Activated naive CD8-positive, alpha-beta T cell (primary cell): ENCODE results near the gene VILL.
"Not testable (repeated sequence)": the region's sequence is repeated elsewhere in the genome, so short reads cannot be mapped to it uniquely, and the experiment has no call there.

Source experiments
- H3K27ac Mint-ChIP-seq: one replicate; pipeline ENCODE4 v1.8.0; 2021; ENCODE audit warnings: mixed read lengths
- H3K27me3 Mint-ChIP-seq: one replicate; pipeline ENCODE4 v1.8.0; 2021; ENCODE audit warnings: mixed read lengths
- H3K36me3 Mint-ChIP-seq: one replicate; pipeline ENCODE4 v1.8.0; 2021; ENCODE audit warnings: mixed read lengths
- H3K4me1 Mint-ChIP-seq: one replicate; pipeline ENCODE4 v1.8.0; 2021; ENCODE audit warnings: low read depth, mixed read lengths
- H3K4me3 Mint-ChIP-seq: one replicate; pipeline ENCODE4 v1.8.0; 2021; ENCODE audit warnings: mild to moderate bottlenecking, mixed read lengths
- H3K9me3 Mint-ChIP-seq: one replicate; pipeline ENCODE4 v1.8.0; 2021; ENCODE audit warnings: low read depth, mixed read lengths

The VILL gene

DNA sequence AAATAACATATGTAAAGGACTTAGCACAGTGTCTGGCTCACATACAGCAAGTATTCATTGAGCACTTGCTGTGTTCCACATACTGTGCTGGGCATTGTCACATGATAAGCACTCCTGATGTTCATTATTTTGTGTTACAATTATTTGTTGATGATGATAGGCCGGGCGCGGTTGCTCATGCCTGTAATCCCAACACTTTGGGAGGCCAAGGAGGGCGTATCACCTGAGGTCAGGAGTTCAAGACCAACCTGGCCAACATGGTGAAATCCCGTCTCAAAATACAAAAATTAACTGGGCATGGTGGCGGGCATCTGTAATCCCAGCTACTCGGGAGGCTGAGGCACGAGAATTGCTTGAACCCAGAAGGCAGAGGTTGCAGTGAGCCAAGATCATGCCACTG is 18.5 kb upstream of the VILL start:
- not testable (repeated sequence) for H3K27ac Mint-ChIP-seq, H3K4me3 Mint-ChIP-seq, H3K36me3 Mint-ChIP-seq, H3K27me3 Mint-ChIP-seq, H3K9me3 Mint-ChIP-seq, H3K4me1 Mint-ChIP-seq

DNA sequence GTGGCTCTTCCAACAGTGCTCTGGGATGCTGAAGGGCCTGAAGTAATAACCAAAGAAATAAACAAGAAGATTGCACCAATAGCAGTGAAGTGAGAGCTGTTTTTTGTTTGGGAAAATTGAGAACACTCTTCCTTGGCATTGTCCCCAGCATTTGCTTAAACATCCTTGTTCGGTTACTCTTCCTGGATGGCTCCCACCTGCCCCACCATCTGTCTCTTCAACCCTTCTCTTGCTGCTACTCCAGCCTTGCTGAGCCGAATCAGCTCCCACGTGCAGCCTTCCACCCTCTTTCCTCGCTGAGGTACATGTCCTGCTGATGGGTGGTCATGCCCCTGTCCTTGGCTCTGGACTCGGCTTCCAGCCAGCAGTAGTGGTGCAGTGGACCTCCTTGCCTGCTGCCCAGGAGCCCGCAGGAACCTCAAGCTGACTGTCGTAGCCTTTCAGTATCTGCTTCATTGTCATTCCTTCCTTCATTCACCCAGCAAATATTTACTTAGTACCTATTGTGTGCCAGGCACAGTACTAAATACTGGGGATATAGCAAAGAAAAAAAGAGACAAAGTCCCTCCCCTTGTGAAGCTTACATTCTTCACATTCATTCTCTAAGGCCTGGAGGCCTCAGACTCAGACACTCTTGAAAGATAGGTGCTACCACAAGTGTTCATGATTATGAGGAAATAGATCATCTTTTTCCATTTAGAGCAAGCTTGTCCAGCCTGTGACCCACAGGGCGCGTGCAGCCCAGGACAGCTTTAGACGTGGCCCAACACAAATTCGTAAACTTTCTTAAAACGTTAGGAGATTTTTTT is 17.1 kb upstream of the VILL start:
- no peak overlapping the region for H3K4me3 Mint-ChIP-seq

DNA sequence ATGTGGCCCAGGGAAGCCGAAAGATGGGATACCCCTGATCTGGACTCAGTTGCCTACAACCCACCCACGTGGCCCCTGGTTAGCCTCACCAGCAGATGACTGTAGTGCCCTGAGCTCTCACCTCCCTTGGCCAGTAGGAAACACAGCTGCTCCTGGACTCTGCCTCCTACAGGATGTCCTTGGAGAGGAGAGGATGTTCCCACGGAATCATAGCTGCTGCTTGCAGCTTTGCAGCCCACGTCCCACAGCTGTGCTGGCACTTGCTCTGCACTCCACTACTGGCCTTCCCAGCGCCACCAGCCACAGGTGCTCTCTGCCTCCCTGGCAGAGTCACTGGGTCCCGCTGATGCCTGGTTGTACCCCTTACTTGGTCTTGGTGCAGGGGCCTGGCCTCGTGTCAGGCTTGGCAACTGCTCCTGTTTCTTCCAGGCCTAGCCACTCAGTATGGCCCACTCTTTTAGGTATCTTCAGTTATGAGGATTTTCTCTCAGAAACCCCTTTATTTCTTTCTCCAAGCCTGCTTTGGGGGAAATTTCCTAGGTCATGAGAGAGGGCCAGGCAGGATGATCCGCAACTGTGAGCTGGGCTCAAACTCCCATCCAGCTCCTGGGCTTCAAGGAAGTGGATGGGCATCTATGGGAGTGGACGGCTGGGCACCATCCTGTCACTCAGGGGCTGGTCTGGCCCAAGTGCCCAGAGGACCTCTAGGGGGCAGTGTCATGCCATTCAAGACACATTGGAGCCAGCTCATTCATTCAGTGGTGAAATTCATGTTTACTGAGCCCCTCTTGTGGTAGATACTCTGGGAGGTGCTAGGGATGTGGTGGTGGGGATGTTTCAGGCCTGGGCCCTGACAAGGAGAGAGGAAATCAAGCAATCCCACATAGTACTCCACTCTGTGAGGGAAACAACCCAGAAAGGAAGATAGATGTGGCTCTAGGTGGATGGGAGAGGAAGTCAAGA is 16.2 kb upstream of the VILL start:
- no peaks in the 10 kb centered on the region for H3K9me3 Mint-ChIP-seq
- no peak overlapping the region for H3K27ac Mint-ChIP-seq
- H3K4me3 Mint-ChIP-seq: no peak overlapping the region
- H3K36me3 Mint-ChIP-seq: no peaks in the 10 kb centered on the region
- peaks cover 4% of the 10 kb centered on the region for H3K4me1 Mint-ChIP-seq
- no peaks in the 10 kb centered on the region for H3K27me3 Mint-ChIP-seq

More for the DNA sequence above, 17.1 kb upstream of the VILL start:
- Mint-ChIP-seq H3K27ac (no peak overlapping the region), H3K36me3 (no peaks in the 10 kb centered on the region), H3K27me3 (no peaks in the 10 kb centered on the region), H3K9me3 (no peaks in the 10 kb centered on the region), H3K4me1 (peaks cover 4% of the 10 kb centered on the region)

DNA sequence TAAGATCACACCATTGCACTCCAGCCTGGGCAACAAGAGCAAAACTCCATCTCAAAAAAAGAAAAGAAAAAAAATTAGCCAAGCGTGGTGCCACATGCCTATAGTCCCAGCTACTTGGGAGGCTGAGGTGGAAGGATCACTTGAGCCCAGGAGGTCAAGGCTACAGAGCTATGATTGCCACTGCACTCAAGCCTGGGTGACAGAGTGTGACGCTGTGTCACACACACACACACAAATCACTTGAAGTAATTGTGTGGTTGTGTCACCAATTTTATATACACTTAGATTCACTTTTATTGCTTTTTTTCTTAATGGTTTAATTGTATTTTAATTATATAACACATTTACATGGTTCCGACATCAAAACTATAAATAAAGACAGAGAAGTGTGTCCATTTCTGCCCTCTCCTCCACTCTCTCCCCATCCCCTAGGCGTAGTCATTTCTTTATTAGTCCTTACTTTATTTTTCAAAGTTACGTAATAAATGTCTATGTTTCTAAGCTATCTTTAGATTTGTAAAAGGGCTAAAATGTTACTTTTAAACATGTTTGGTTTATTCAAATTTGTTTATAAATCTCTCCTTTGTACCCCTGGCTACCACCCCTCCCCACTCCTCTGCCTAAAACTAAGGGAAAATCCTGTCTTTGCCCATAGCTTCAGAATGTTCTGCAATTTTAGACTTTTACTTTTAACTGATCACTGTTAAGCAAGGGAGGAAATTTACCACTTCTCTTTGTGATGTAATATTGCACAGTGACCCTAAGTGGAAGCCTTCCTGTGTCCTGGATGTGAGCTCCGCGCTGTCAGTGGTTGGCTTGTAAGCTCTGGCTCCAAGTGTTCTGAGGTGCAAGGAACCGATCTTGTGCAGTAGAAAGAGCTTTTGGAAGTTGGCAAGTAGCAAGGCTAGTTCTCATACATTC is 10.8 kb upstream of the VILL start:
- Mint-ChIP-seq H3K9me3 (no peaks in the 10 kb centered on the region), H3K36me3 (no peaks in the 10 kb centered on the region), H3K27ac (no peak overlapping the region), H3K27me3 (no peaks in the 10 kb centered on the region), H3K4me3 (no peak overlapping the region), H3K4me1 (peaks cover 2% of the 10 kb centered on the region)

DNA sequence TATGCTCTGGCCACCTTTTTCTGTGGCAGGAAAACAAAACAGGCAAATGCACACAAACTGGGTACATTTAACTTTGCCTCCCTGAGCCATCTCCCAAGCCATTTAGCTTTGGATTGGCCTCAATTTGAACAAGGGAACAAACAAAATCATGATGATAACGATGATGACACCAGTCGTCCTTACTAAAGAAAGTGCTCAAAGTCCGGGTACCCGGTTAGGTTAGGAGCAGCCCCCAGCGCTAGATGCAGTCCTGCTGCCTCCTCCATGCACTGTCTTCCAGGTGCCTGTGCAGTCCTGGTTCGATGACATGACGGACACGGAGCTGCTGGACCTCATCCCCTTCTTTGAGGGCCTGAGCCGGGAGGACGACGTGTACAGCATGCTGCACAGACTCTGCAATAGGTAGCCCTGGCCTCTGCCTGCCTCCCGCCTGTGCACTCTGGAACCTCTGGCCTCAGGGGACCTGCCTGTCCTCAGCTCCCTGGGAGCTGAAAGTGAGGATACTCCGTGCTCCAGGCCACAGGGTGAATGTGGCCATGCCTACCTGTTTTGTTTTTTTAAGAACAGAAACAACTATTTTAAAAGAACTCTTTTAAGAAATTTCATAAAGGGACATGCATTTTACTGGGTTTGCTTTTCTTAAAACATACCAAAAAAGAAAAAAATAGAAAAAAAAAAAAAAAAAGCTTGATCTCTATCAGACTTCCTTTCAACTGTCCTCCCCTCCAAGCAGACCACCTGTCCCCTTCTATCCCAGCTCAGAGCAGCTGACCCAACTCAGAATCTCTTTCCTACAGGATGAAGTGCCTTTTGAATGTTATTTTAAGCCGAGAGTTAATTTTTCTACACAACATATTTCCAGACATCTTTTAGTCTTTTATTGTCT is 9.9 kb upstream of the VILL start:
- Mint-ChIP-seq H3K9me3 (no peaks in the 10 kb centered on the region), H3K4me3 (no peak overlapping the region), H3K4me1 (no peaks in the 10 kb centered on the region), H3K27ac (no peak overlapping the region), H3K27me3 (no peaks in the 10 kb centered on the region), H3K36me3 (no peaks in the 10 kb centered on the region)

DNA sequence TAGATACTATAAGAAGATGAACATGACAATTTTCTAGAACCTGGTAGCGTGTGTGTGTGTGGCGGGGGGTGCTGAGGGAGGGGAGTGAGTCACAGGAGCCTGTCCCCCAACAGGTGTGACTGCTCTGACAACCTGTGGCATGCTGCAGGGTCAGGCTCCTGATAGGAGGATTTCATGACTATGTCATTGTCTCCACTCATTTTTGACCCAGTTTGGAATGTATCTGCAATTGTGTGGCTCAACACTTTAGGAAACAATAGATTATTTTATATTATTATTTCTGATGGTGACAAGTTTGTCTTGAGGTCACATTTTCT is 9.3 kb upstream of the VILL start:
- H3K27ac Mint-ChIP-seq: no peak overlapping the region
- peaks cover 1% of the 10 kb centered on the region for H3K4me1 Mint-ChIP-seq
- no peak overlapping the region for H3K4me3 Mint-ChIP-seq
- no peaks in the 10 kb centered on the region for H3K27me3 Mint-ChIP-seq
- H3K9me3 Mint-ChIP-seq: no peaks in the 10 kb centered on the region
- H3K36me3 Mint-ChIP-seq: no peaks in the 10 kb centered on the region

DNA sequence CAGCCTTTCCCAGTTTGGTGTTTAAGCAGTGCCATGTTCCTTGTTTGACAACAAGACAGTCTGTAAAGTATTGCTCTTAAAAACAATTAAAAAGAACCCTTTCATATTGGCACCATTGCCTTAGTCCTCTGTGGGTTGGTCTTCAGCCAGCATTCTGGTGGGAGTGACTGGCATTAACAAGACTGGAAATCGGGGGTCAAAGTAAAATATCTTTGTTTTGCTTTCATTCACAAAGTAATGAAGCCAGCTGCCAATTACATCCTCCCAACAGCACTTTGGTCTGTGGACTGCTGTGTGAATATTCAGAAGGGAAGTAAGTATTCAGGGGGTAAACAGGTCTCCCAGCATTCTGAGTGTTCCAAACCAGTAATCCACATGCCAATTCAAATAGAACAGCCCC is 8.3 kb upstream of the VILL start:
- Mint-ChIP-seq H3K36me3 (no peaks in the 10 kb centered on the region), H3K9me3 (no peaks in the 10 kb centered on the region), H3K27me3 (no peaks in the 10 kb centered on the region), H3K4me3 (no peak overlapping the region), H3K4me1 (peaks cover 1% of the 10 kb centered on the region), H3K27ac (no peak overlapping the region)

DNA sequence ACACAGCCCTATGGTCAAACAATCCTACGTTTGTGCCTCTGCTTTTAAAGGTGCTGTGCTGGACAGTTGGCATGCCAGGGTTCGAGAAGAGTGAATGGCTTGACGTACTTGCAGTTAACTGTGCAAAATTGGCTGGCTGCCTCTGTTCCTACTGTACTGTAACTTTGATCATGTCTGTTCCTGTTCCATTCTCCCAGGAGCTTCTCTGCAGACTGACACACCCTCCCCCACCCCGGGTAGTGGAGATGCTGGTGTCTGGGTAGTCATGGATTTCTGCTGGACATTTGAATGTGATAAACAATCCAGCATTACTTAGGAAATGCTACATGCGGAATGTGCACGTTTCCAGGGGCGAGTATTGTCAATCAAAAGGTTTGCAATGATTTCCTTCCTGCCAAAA is 6.5 kb upstream of the VILL start:
- no peaks in the 10 kb centered on the region for H3K9me3 Mint-ChIP-seq
- H3K27ac Mint-ChIP-seq: no peak overlapping the region
- no peak overlapping the region for H3K4me3 Mint-ChIP-seq
- H3K36me3 Mint-ChIP-seq: no peaks in the 10 kb centered on the region
- H3K27me3 Mint-ChIP-seq: no peaks in the 10 kb centered on the region
- H3K4me1 Mint-ChIP-seq: peaks cover 4% of the 10 kb centered on the region

DNA sequence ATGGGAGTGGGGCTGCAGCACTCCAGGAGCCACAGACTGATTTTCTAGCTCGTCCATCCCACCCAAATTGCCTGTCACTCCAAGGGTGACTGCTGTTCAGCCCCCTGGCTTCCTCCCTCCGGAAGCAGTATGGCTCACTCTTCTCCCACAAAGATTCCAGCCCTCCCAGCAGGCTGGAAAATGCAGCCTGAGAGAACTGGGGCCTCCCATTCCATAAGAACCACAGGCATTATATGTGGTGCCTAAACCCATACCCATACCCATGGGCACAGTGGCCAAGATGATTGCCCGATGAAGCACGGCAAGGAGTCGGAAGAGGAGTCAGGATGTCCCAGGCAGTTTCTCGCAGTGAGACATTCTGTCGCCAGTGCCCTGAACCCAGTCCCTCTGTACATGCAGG is 6.0 kb upstream of the VILL start:
- Mint-ChIP-seq H3K4me1 (peaks cover 4% of the 10 kb centered on the region), H3K4me3 (no peak overlapping the region), H3K27me3 (no peaks in the 10 kb centered on the region), H3K27ac (no peak overlapping the region), H3K36me3 (no peaks in the 10 kb centered on the region), H3K9me3 (no peaks in the 10 kb centered on the region)

DNA sequence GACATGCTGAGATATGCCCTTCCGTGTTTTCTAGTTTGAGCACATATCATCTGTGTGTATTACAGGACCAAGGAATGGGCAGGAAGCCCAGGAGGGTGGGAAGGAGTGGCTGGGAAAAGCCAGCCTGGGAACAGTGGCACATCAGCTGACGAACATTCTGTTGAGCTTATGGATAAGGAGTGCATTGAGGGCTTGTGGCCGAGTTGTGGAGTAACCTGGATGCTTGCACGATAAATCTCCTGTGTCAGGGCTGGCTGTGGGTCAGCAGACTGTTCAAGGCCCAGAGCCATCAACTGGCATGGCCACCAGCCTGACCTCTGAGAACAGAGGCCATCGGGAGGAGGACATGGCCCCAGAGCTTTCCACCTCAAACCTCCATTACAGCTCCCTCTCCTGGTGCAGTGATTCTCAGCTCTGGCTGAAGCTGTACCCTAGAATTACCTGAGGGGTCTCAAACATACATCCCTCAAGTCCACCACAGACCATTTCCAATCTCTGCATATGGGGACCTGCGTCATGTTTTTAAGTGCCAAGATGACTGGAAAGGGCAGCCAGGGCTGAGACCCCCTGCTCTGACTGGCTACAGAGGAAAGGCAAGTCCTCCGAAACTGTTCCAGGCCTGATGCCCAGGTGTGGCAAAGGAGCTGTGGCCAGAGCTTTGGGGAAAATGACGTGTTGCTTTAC is 4.8 kb upstream of the VILL start:
- Mint-ChIP-seq H3K4me3 (no peak overlapping the region), H3K27ac (no peak overlapping the region), H3K9me3 (no peaks in the 10 kb centered on the region), H3K27me3 (no peaks in the 10 kb centered on the region), H3K36me3 (no peaks in the 10 kb centered on the region), H3K4me1 (peaks cover 4% of the 10 kb centered on the region)

DNA sequence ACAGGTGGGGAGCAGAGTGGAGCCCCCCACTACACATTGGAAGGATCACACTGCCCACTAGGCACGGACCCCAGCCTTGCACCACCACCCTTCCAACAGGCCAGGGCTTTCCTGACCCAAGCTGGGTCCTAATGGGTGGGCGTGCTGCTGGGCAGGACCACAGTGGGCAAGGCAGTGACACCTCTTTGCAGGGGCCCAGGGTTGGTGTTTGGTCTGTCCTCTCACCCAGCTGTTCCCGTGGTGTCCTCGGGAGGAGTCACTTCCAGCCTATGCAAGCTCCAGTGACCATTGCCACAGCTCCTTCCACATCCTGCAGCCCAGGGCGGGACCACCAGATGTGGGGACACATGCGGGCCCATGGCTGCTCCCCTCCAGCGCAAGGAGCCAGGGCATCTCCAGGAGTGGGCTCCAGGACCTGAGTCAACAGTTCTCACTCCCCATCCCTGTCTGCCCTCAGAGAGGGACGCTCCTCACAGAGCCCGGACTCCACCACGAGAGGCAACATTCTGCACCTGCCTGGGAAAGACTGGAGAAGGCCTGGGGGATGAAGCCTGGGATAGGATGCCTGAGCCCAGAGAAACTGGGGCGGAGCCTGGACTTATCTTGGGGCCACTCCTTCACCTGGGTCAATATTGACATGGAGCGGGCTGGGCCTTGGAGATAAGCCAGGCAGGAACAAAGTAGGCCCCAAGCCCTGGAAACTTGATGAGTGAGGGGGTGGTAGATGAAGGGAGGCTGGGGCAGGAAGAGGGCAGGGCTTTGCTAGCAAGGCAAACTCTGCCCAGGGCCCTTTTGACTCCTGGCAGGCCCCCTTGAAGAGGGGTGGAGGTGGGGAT is 3.9 kb upstream of the VILL start:
- Mint-ChIP-seq H3K27ac (no peak overlapping the region), H3K4me1 (peaks cover 4% of the 10 kb centered on the region), H3K4me3 (no peak overlapping the region), H3K36me3 (no peaks in the 10 kb centered on the region), H3K27me3 (no peaks in the 10 kb centered on the region), H3K9me3 (no peaks in the 10 kb centered on the region)

DNA sequence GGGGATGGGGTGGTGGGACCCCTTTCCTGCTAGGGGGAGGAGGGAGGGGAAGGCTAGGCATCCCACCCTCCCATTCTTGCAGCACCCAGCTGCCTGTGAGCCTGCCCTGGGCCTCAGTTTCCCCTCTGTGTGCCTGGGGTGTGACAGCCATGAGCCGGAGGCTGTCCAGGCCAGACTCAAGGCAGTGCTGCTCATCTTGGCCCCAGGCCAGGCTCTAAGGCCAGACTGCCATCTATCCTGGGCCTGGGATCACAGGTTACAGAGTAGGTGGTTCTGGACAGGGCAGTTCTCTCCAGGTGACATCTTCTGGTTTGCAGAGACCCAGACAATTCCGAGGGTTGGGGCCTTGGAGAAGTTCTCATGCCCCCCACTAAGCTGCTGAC is 3.3 kb upstream of the VILL start:
- Mint-ChIP-seq H3K27ac (no peak overlapping the region), H3K4me1 (peaks cover 4% of the 10 kb centered on the region), H3K4me3 (no peak overlapping the region), H3K9me3 (no peaks in the 10 kb centered on the region), H3K36me3 (no peaks in the 10 kb centered on the region), H3K27me3 (no peaks in the 10 kb centered on the region)

DNA sequence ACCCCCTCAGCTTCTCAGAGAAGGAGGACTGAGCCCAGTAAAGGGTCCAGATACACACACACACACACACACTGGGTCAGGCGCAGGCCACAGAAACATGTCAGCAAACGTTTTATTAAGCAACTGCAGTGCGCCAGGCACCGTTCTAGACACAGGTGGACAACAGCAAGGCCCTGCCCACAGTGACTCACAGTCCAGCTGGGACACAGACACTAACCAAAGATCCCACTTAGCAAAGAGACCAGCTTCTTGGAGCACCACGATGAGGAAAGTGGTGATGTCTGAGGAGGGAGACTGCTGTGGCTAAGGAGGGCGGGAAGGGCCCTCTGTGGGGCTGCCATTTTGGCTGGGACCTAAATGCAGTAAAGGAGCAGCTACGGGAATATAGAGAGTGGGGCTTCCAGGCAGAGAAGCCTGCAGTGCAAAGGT is 2.8 kb upstream of the VILL start:
- Mint-ChIP-seq H3K36me3 (no peaks in the 10 kb centered on the region), H3K27ac (no peak overlapping the region), H3K27me3 (no peaks in the 10 kb centered on the region), H3K9me3 (no peaks in the 10 kb centered on the region), H3K4me3 (no peak overlapping the region), H3K4me1 (peaks cover 4% of the 10 kb centered on the region)
